Dedifferentiated amniotic fluid mesenchymal stem cell (primary cell): ENCODE data around the gene SLC35D3.
A peak's percentile ranks its signal among the peaks of the same experiment; 100 is the strongest.
"Not testable (repeated sequence)": the region's sequence is repeated elsewhere in the genome, so short reads cannot be mapped to it uniquely, and the experiment has no call there.

Experiments used
- DNase-seq: peaks from one replicate; pipeline ENCODE4 v3.0.0-alpha.2; 2016; ENCODE audit errors: extremely low spot score

Gene SLC35D3

DNA sequence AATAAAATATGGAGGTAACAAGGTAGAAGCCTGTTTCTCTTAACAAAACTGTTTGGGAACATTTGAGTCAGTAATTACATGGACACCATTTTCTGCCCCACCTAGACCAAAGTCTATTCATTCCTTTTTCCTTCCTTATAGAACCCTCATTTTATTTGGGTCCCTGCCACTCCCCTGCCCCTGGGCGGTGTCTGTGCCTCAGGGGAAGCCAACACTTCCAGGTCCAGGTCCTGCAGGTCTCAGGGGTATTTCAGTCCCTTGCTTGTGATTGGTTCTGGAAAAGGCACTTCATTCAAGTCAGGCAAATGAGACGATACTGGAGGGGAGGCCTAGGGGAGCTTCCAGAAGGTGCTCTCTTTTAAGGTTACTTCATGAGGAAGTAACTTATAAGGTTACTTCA is 42.3 kb downstream of the SLC35D3 start:
- no peak for DNase-seq

DNA sequence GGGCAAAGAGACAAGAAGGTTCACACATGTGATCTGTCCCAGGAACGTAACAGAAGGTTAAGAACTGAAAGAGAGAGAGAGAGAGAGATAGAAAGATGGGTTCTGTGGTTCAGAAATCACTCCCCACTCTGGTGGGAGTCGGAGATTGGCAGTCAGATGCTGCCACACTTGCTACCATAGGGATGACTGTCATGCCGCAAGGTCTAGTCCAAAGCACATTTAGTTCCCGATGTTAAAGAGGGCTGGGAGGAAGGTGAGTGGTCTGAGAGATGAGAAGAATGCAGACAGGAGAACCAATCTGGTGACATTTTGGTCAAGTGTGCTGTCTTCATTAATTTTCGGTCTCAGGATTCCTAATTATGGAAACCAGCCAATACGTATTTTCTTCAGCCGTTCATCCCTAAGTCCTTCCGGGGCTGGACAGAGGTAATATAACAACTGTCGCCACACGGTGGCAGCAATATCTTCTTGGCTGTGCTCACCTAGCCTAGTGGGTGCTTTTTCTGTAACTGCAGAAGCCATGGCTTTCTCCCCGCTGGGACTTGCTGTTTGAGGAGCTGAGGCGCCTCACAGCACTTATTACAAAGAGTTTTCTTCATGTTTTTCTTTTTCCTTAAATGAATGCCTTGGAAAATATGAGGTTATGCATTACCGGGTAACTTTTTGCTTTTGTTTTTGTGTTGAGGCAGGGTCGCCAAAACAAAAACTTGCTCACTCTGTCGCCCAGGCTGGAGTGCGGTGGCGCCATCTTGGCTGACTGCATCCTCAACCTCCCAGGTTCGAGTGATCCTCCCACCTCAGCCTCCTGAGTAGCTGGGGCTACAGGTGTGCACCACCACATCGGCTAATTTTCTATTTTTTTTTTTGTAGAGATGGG is 46.0 kb downstream of the SLC35D3 start:
- DNase-seq, result peak; percentile 38

DNA sequence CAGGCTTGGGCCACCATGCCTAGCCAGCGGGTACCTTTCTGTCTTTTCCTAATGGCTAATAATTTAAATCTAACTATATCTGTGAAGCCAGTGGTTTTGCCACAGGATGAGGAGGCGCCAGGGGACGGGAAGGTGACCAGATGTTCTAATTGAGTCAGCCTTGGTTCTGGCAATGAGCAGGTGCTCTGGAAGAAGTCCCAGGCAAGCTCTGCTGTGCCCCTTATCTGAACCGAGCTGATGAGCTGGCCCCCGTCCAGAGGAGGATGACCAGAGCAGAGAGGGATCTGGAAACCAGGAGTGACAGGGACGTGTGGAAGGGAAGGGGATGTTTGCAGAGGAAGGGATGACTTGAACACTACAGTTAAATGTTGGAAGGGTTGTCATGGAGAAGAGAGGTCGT is 46.7 kb downstream of the SLC35D3 start:
- no peak for DNase-seq

DNA sequence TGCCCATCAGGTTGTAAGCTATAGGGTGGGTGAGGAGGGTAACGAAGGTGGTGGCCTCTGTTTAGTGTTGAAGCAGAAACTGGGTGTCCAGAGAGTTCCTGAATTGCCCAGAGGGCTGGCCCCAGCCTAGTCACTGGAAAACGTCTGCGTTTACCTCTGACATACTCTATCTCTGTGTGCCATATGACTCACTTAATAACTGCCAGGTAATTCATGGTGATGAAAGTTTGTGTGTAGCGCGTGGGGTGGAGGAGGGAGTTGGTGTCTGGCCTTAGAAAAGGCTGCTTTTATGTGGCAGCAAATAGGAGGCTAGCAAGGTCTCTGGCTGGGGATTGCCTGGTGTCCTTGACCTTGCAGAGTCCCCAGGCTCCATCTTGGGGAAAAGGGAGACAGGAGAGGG is 47.3 kb downstream of the SLC35D3 start:
- no peak for DNase-seq

DNA sequence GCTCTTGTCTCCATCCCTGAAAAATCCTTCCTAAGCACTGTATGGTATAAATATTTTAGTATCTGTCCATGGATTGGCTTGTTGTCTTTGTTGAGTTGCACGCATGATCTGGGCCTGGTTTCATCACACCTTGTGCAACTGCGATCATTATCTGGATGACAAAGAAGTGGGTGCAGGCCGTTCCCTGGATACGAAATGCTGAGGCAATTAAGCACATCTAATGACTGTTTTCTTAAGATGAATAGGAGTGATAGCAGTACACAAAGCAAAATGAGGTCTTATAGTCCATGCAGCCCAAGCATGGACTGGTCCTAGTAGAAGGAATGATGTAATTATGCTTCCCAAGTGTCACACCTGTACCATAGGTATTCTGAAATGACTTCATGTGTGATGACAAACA is 47.8 kb downstream of the SLC35D3 start:
- no peak for DNase-seq

DNA sequence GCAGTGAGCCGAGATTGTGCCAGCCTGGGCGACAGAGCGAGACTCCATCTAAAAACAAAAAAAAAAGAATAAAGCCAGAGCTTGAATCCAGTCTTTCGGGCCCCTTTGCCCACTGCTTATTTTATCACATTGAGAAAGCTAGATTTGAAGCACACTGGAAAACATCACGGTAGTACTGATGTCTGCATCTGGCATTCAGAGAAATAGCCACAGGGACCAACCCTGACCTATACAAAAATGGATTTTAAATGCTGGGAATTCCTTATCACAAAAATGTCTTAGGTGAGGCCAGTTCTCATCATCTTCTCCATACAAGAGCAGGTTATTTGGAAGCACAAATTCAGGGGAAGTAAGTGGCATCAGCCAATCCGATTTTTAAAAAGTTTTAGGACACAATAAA is 49.5 kb downstream of the SLC35D3 start:
- DNase-seq, result no peak

DNA sequence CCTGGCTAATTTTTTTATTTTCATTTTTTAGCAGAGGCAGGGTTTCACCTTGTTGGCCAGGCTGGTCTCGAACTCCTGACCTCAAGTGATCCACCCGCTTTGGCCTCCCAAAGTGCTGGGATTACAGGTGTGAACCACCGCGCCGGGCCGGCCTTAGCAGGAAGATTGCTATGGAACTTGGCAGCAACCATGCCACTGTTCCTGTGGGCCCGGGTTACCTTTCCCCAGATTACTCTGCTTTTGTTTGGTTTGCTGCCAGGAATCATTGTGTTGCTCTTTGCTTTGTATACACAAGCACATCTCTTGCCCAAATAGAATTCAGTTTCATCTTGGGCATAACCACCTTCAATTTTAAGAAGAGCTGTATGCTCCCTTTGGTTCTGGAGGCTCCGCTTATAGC is 51.7 kb downstream of the SLC35D3 start:
- not testable (repeated sequence) for DNase-seq
